IMR-90 (cell line): Measurements from ENCODE around the gene OGDHL. TPM values are rescaled to one million over a fixed set of nuclear protein-coding genes. Genes with fewer than 3 reads are reported as not detected.

Experiments
- ATAC-seq: fragments of 200-7000 bp; cut with Tn5 transposase; 2 replicates; pipeline ENCODE4 v1.9.1; 2020; ENCODE audit warnings: low read depth, mild to moderate bottlenecking, moderate library complexity
- BruUV-seq: library from RNA; stranded (reverse); fragments of 400-500 nt; replicated peaks from 2 replicates; lab custom pipeline; 2021; lab: Mats Ljungman, UMichigan
- CTCF ChIA-PET: fragments of 300-600 bp; formaldehyde crosslinking; extraction: SDS; loops from one replicate; lab custom pipeline; 2021; ENCODE audit warnings: antibody characterized with exemption; lab: Yijun Ruan, JAX
- POLR2A ChIA-PET: fragments of 300-600 bp; sonication (Branson Sonifier 250); formaldehyde crosslinking; loops from one replicate; lab custom pipeline; 2022; ENCODE audit warnings: antibody characterized with exemption; ENCODE audit not compliant: unreplicated experiment; lab: Charles Lee
- DNase-seq: peaks from one replicate; pipeline ENCODE4 v3.0.0; 2013
- H2AFZ ChIP-seq: replicated peaks from 2 replicates; pipeline ENCODE3; 2013; ENCODE audit warnings: low read length, mild to moderate bottlenecking; ENCODE audit not compliant: poor library complexity
- H2AK5ac ChIP-seq: 2 replicates; pipeline ENCODE4 v1.6.1; 2013; ENCODE audit warnings: low read depth, low read length, inconsistent platforms
- H2AK9ac ChIP-seq: replicated peaks from 2 replicates; pipeline ENCODE3; 2013; ENCODE audit warnings: mild to moderate bottlenecking, low read depth, low read length, moderate library complexity; ENCODE audit not compliant: poor library complexity
- H2BK120ac ChIP-seq: 2 replicates; pipeline ENCODE4 v1.6.1; 2013; ENCODE audit warnings: low read depth, low read length, inconsistent platforms
- H2BK15ac ChIP-seq: 3 replicates; pipeline ENCODE4 v1.6.1; 2013; ENCODE audit warnings: low read depth, low read length, inconsistent platforms
- H2BK20ac ChIP-seq: 2 replicates; pipeline ENCODE4 v1.6.1; 2013; ENCODE audit warnings: low read depth, mild to moderate bottlenecking, inconsistent platforms, low read length, moderate library complexity
- H2BK5ac ChIP-seq: 2 replicates; pipeline ENCODE4 v1.6.1; 2013; ENCODE audit warnings: mild to moderate bottlenecking, low read depth, low read length, inconsistent platforms; ENCODE audit not compliant: poor library complexity, severe bottlenecking
- H3K14ac ChIP-seq: replicated peaks from 2 replicates; pipeline ENCODE4 v1.6.1; 2013; ENCODE audit warnings: low read depth, low read length, inconsistent platforms
- H3K18ac ChIP-seq: 2 replicates; pipeline ENCODE4 v1.6.1; 2013; ENCODE audit warnings: low read depth, low read length, control low read depth
- H3K23ac ChIP-seq: 2 replicates; pipeline ENCODE4 v1.6.1; 2013; ENCODE audit warnings: low read depth, low read length, inconsistent platforms
- H3K27ac ChIP-seq: 2 replicates; pipeline ENCODE4 v1.5.1; 2013; ENCODE audit warnings: mild to moderate bottlenecking, control low read depth, low read length; ENCODE audit not compliant: insufficient read depth
- H3K27me3 ChIP-seq: 2 replicates; pipeline ENCODE4 v1.6.1; 2013; ENCODE audit warnings: low read length; ENCODE audit not compliant: control insufficient read depth, insufficient read depth
- H3K36me3 ChIP-seq: 2 replicates; pipeline ENCODE4 v1.6.1; 2013; ENCODE audit warnings: low read length, mixed read lengths; ENCODE audit not compliant: control insufficient read depth, insufficient read depth
- H3K4ac ChIP-seq: 2 replicates; pipeline ENCODE4 v1.6.1; 2013; ENCODE audit warnings: low read depth, low read length, inconsistent platforms
- H3K4me1 ChIP-seq: 2 replicates; pipeline ENCODE4 v1.6.1; 2013; ENCODE audit warnings: low read length, mixed read lengths; ENCODE audit not compliant: control insufficient read depth, insufficient read depth
- H3K4me2 ChIP-seq: 2 replicates; pipeline ENCODE4 v1.6.1; 2013; ENCODE audit warnings: low read depth, mild to moderate bottlenecking, control low read depth, low read length, moderate library complexity
- H3K4me3 ChIP-seq: 2 replicates; pipeline ENCODE4 v1.5.1; 2013; ENCODE audit warnings: low read depth, mild to moderate bottlenecking, control low read depth, low read length, moderate library complexity; ENCODE audit not compliant: insufficient read depth
- H3K56ac ChIP-seq: 2 replicates; pipeline ENCODE4 v1.6.1; 2013; ENCODE audit warnings: low read length, inconsistent platforms; ENCODE audit not compliant: insufficient read depth; ENCODE audit errors: extremely low read depth
- H3K79me1 ChIP-seq, 2 experiments: 2 replicates each; pipeline ENCODE4 v1.6.1; 2013; ENCODE audit warnings: low read length in 2 of 2, inconsistent platforms in 1 of 2, low read depth in 1 of 2
- H3K9ac ChIP-seq: 2 replicates; pipeline ENCODE4 v1.6.1; 2013; ENCODE audit warnings: low read depth, low read length, control low read depth
- H3K9me1 ChIP-seq: 2 replicates; pipeline ENCODE4 v1.6.1; 2013; ENCODE audit warnings: low read length, inconsistent platforms; ENCODE audit not compliant: insufficient read depth
- H3K9me3 ChIP-seq: 2 replicates; pipeline ENCODE4 v1.6.1; 2013; ENCODE audit warnings: low read length; ENCODE audit not compliant: control insufficient read depth, insufficient read depth
- H4K20me1 ChIP-seq: 2 replicates; pipeline ENCODE4 v1.6.1; 2013; ENCODE audit warnings: low read length, inconsistent platforms; ENCODE audit not compliant: insufficient read depth
- H4K5ac ChIP-seq: 2 replicates; pipeline ENCODE4 v1.6.1; 2013; ENCODE audit warnings: mild to moderate bottlenecking, low read depth, low read length, control low read depth
- H4K8ac ChIP-seq, 2 experiments: 2 replicates each; pipeline ENCODE4 v1.6.1; 2013; ENCODE audit warnings: low read depth in 2 of 2, low read length in 2 of 2, control low read depth in 1 of 2, inconsistent platforms in 1 of 2
- H4K91ac ChIP-seq: 2 replicates; pipeline ENCODE4 v1.6.1; 2013; ENCODE audit warnings: low read depth, low read length, inconsistent platforms; ENCODE audit not compliant: insufficient read depth
- BHLHE40 ChIP-seq: fragments of 150-350 bp; IDR thresholded peaks from 2 replicates; pipeline ENCODE4 v1.6.1; 2016; ENCODE audit warnings: mild to moderate bottlenecking, low read depth, low read length
- CEBPB ChIP-seq: IDR thresholded peaks from 2 replicates; pipeline ENCODE4 v1.6.1; 2012; ENCODE audit warnings: low read depth, low read length, improper control_type of control experiment
- CHD1 ChIP-seq: IDR thresholded peaks from 2 replicates; pipeline ENCODE4 v1.6.1; 2012; ENCODE audit warnings: low read depth, low read length, improper control_type of control experiment
- ELK1 ChIP-seq: fragments of 150-350 bp; IDR thresholded peaks from 2 replicates; pipeline ENCODE4 v1.6.1; 2016; ENCODE audit warnings: low read depth, mild to moderate bottlenecking, low read length, moderate library complexity, borderline replicate concordance
- FOS ChIP-seq: fragments of 150-350 bp; IDR thresholded peaks from 2 replicates; pipeline ENCODE4 v1.6.1; 2016; ENCODE audit warnings: low read depth, low read length
- MAFK ChIP-seq: IDR thresholded peaks from 2 replicates; pipeline ENCODE4 v1.6.1; 2012; ENCODE audit warnings: low read depth, low read length, improper control_type of control experiment
- MAZ ChIP-seq: IDR thresholded peaks from 2 replicates; pipeline ENCODE4 v1.6.1; 2012; ENCODE audit warnings: low read depth, mild to moderate bottlenecking, low read length, improper control_type of control experiment, moderate library complexity, borderline replicate concordance
- MXI1 ChIP-seq: IDR thresholded peaks from 2 replicates; pipeline ENCODE4 v1.6.1; 2012; ENCODE audit warnings: low read depth, mild to moderate bottlenecking, low read length, moderate library complexity, borderline replicate concordance
- NFE2L2 ChIP-seq: fragments of 150-350 bp; IDR thresholded peaks from 2 replicates; pipeline ENCODE4 v1.6.1; 2016; ENCODE audit warnings: low read depth, mild to moderate bottlenecking, low read length
- POLR2A ChIP-seq: IDR thresholded peaks from 2 replicates; pipeline ENCODE4 v1.6.1; 2012; ENCODE audit warnings: mild to moderate bottlenecking, low read depth, low read length
- RAD21 ChIP-seq: IDR thresholded peaks from 2 replicates; pipeline ENCODE4 v1.6.1; 2012; ENCODE audit warnings: low read length, improper control_type of control experiment
- RCOR1 ChIP-seq: IDR thresholded peaks from 2 replicates; pipeline ENCODE4 v1.6.1; 2012; ENCODE audit warnings: mild to moderate bottlenecking, low read length, improper control_type of control experiment; ENCODE audit not compliant: insufficient replicate concordance
- RFX5 ChIP-seq: IDR thresholded peaks from 2 replicates; pipeline ENCODE4 v1.8.0; 2012; ENCODE audit warnings: low read depth, mild to moderate bottlenecking, low read length, moderate library complexity
- SMC3 ChIP-seq: fragments of 150-350 bp; IDR thresholded peaks from 2 replicates; pipeline ENCODE4 v1.6.1; 2016; ENCODE audit warnings: low read depth, mild to moderate bottlenecking, antibody characterized with exemption, low read length, moderate library complexity
- WGBS, 2 experiments: methylation state at CpG; one replicate each; pipeline versions ENCODE4 v1.1.5 to v1.1.7; 2013; ENCODE audit warnings: missing lambda C conversion rate in 2 of 2; ENCODE audit not compliant: insufficient read length in 1 of 2; ENCODE audit errors: extremely low coverage in 2 of 2; 5-methylcytosine and 5-hydroxymethylcytosine counted together
- dilution Hi-C: fragments of 300-500 bp; cut with HindIII; formaldehyde crosslinking; loops from one replicate; pipeline ENCODE4 v1.14.3; 2018; ENCODE audit warnings: low sequenced_read_pairs; ENCODE audit not compliant: unreplicated experiment
- in situ Hi-C: fragments of 300-500 bp; cut with MboI; formaldehyde crosslinking; loops from 3 replicates; pipeline ENCODE4 v1.14.3; 2019; ENCODE audit warnings: low sequenced_read_pairs, inconsistent platforms, mixed read lengths
- intact Hi-C: fragments of 100-400 bp; cut with micrococcal nuclease; formaldehyde crosslinking; loops from 2 replicates; pipeline ENCODE4 v1.10.0; 2022
- polyA plus RNA-seq, 3 experiments: library from polyadenylated mRNA; depleted of rRNA; stranded (reverse); fragments of >200 nt; gene quantifications; 2 replicates each; pipeline ENCODE4 v1.2.3, GENCODE V29; 2012; ENCODE audit warnings: low replicate concordance in 1 of 3
- total RNA-seq: library from RNA; depleted of rRNA; stranded (reverse); fragments of >200 nt; gene quantifications from 2 replicates; pipeline ENCODE4 v1.2.3, GENCODE V29; 2012
- TF ChIP-seq, protein P1 (sequence below): fragments of 150-350 bp; IDR thresholded peaks from 2 replicates; pipeline ENCODE4 v1.6.1; 2017; ENCODE audit warnings: mild to moderate bottlenecking, antibody characterized with exemption, low read length, low read depth
- TF ChIP-seq, protein P2 (sequence below): conservative IDR thresholded peaks from 2 replicates; pipeline ENCODE4 v1.5.1; 2012; ENCODE audit warnings: mild to moderate bottlenecking, low read depth, low read length, improper control_type of control experiment

OGDHL gene
- total and polyA plus RNA-seq, 2 of the 4 experiments (the other 2 are of a cell fraction) = 0.18 to 0.27 TPM

- Histone ChIP-seq H2BK120ac (no peak overlapping the region), H2BK20ac (no peak overlapping the region), H3K4me3 (no peak overlapping the region), H2AK9ac (no peak overlapping the region), H2BK5ac (no peak overlapping the region), H4K5ac (no peak overlapping the region), H2AFZ (no peak overlapping the region), H3K9ac (no peak overlapping the region), H4K20me1 (no peaks in the 10 kb centered on the region), H3K4ac (no peak overlapping the region), H3K9me1 (no peaks in the 10 kb centered on the region), H3K27ac (no peak overlapping the region), H3K27me3 (no peaks in the 10 kb centered on the region), H3K4me1 (no peaks in the 10 kb centered on the region), H3K18ac (no peak overlapping the region), H4K8ac (no peak overlapping the region), H3K9me3 (no peaks in the 10 kb centered on the region), H3K23ac (no peak overlapping the region), H3K14ac (no peak overlapping the region), H2AK5ac (no peak overlapping the region), H2BK15ac (no peak overlapping the region), H3K4me2 (no peak overlapping the region), H3K36me3 (no peaks in the 10 kb centered on the region), H3K56ac (no peak overlapping the region), H3K79me1 (no peaks in the 10 kb centered on the region), H4K91ac (no peak overlapping the region)
- dilution Hi-C loops (no loop called here), intact Hi-C loops (no loop called here), in situ Hi-C loops (no loop called here)
- TF ChIP-seq CHD1 (no peak), ELK1 (no peak), BHLHE40 (no peak), CEBPB (no peak), MXI1 (no peak), MAFK (no peak), RFX5 (no peak), RCOR1 (no peak), NFE2L2 (no peak), SMC3 (no peak), POLR2A (no peak), FOS (no peak), RAD21 (no peak), MAZ (no peak)
- TF ChIP-seq, protein P1, sequence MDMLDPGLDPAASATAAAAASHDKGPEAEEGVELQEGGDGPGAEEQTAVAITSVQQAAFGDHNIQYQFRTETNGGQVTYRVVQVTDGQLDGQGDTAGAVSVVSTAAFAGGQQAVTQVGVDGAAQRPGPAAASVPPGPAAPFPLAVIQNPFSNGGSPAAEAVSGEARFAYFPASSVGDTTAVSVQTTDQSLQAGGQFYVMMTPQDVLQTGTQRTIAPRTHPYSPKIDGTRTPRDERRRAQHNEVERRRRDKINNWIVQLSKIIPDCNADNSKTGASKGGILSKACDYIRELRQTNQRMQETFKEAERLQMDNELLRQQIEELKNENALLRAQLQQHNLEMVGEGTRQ = no peak
- TF ChIP-seq, protein P2, sequence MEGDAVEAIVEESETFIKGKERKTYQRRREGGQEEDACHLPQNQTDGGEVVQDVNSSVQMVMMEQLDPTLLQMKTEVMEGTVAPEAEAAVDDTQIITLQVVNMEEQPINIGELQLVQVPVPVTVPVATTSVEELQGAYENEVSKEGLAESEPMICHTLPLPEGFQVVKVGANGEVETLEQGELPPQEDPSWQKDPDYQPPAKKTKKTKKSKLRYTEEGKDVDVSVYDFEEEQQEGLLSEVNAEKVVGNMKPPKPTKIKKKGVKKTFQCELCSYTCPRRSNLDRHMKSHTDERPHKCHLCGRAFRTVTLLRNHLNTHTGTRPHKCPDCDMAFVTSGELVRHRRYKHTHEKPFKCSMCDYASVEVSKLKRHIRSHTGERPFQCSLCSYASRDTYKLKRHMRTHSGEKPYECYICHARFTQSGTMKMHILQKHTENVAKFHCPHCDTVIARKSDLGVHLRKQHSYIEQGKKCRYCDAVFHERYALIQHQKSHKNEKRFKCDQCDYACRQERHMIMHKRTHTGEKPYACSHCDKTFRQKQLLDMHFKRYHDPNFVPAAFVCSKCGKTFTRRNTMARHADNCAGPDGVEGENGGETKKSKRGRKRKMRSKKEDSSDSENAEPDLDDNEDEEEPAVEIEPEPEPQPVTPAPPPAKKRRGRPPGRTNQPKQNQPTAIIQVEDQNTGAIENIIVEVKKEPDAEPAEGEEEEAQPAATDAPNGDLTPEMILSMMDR = no peak
- BruUV-seq = no TSS peak
- DNase-seq = no peak
- CTCF ChIA-PET = no interaction called here
- POLR2A ChIA-PET = no interaction called here
- no peak for ATAC-seq
- 55% methylated on average over 2 of the region's 5 CpGs; no CpG with 5 or more reads in 1 of the 2 experiments for WGBS, 2 experiments
These were observed 52.2 kb downstream of the OGDHL start for GRCh38 chr10:49709934-49710333.
